H1 (cell line): ENCODE data around the gene CAMK2B. TPM values are rescaled to one million over a fixed set of nuclear protein-coding genes. Genes with fewer than 3 reads are reported as not detected.

Source experiments
- CTCF ChIA-PET: fragments of 300-600 bp; sonication (Branson Sonifier 250); formaldehyde crosslinking; loops from one replicate; lab custom pipeline; 2021; ENCODE audit not compliant: partially characterized antibody; lab: Charles Lee
- POLR2A ChIA-PET: fragments of 300-600 bp; sonication (Branson Sonifier 250); formaldehyde crosslinking; loops from one replicate; lab custom pipeline; 2021; ENCODE audit warnings: inconsistent platforms; ENCODE audit not compliant: partially characterized antibody; lab: Charles Lee
- DNase-seq, 2 experiments: peaks; one replicate each; pipeline versions ENCODE4 v3.0.0 to v3.0.0-alpha.2; 2010 to 2022; ENCODE audit warnings: low spot score in 2 of 2, low read depth in 1 of 2, mixed read lengths in 1 of 2
- FAIRE-seq: peaks from 2 replicates; lab custom pipeline; 2011; peaks lifted over from hg19 to GRCh38; lab: Jason Lieb, UNC
- H2AFZ ChIP-seq: 2 replicates; pipeline ENCODE4 v1.8.1; 2012; ENCODE audit warnings: low read length, inconsistent platforms
- H2AK5ac ChIP-seq: 2 replicates; pipeline ENCODE4 v1.6.1; 2013; ENCODE audit warnings: low read depth, low read length
- H2BK120ac ChIP-seq: replicated peaks from 2 replicates; pipeline ENCODE3; 2013; ENCODE audit warnings: low read depth, low read length, inconsistent platforms
- H2BK12ac ChIP-seq: 2 replicates; pipeline ENCODE4 v1.6.1; 2013; ENCODE audit warnings: low read depth, low read length
- H2BK15ac ChIP-seq: 2 replicates; pipeline ENCODE4 v1.6.1; 2013; ENCODE audit warnings: low read length
- H2BK20ac ChIP-seq: 2 replicates; pipeline ENCODE4 v1.6.1; 2013; ENCODE audit warnings: low read length
- H2BK5ac ChIP-seq: 2 replicates; pipeline ENCODE4 v1.6.1; 2013; ENCODE audit warnings: low read depth, low read length
- H3K14ac ChIP-seq: 2 replicates; pipeline ENCODE4 v1.6.1; 2013; ENCODE audit warnings: inconsistent platforms; ENCODE audit not compliant: insufficient read length
- H3K18ac ChIP-seq: 2 replicates; pipeline ENCODE4 v1.6.1; 2013; ENCODE audit warnings: low read length; ENCODE audit errors: extremely low read depth
- H3K23ac ChIP-seq: 2 replicates; pipeline ENCODE4 v1.6.1; 2013; ENCODE audit warnings: inconsistent platforms; ENCODE audit not compliant: insufficient read length
- H3K23me2 ChIP-seq: 2 replicates; pipeline ENCODE4 v1.6.1; 2013; ENCODE audit warnings: low read depth, low read length
- H3K27ac ChIP-seq: 2 replicates; pipeline ENCODE4 v1.6.1; 2011; ENCODE audit warnings: low read depth, low read length, inconsistent platforms
- H3K27me3 ChIP-seq, 4 experiments: replicated peaks in 1 of 4; 1 replicate in 1 of 4; 2 replicates in 3 of 4; pipeline versions ENCODE4 v1.6.1 to v1.8.1; 2011 to 2013; ENCODE audit warnings: low read length in 3 of 4, mild to moderate bottlenecking in 3 of 4, inconsistent platforms in 2 of 4, mixed read lengths in 2 of 4, moderate library complexity in 1 of 4; ENCODE audit not compliant: control insufficient read depth in 3 of 4, insufficient read depth in 3 of 4; ENCODE audit errors: extremely low read depth in 1 of 4
- H3K36me3 ChIP-seq, 4 experiments: 2 replicates each; pipeline versions ENCODE4 v1.6.1 to v1.8.1; 2011 to 2013; ENCODE audit warnings: mild to moderate bottlenecking in 4 of 4, low read length in 3 of 4, moderate library complexity in 2 of 4, control low read depth in 1 of 4, inconsistent platforms in 1 of 4; ENCODE audit not compliant: insufficient read depth in 4 of 4, control insufficient read depth in 2 of 4
- H3K4ac ChIP-seq: replicated peaks from 2 replicates; pipeline ENCODE3; 2013; ENCODE audit warnings: low read length, low read depth, mixed read lengths, inconsistent platforms; ENCODE audit not compliant: insufficient read length
- H3K4me1 ChIP-seq, 4 experiments: replicated peaks in 1 of 4; 1 replicate in 1 of 4; 2 replicates in 3 of 4; pipeline versions ENCODE4 v1.6.1 to v1.8.1; 2011 to 2013; ENCODE audit warnings: low read length in 3 of 4, inconsistent platforms in 2 of 4, mixed read lengths in 1 of 4; ENCODE audit not compliant: insufficient read depth in 4 of 4, control insufficient read depth in 3 of 4
- H3K4me2 ChIP-seq, 2 experiments: 2 replicates each; pipeline versions ENCODE4 v1.6.1 to v1.8.1; 2011 to 2013; ENCODE audit warnings: low read depth in 2 of 2, low read length in 2 of 2, control low read depth in 1 of 2, inconsistent platforms in 1 of 2, mild to moderate bottlenecking in 1 of 2; ENCODE audit not compliant: insufficient read depth in 1 of 2
- H3K4me3 ChIP-seq, 4 experiments: fragments of 200-600, 300-600 bp in 1 of 4; sonication (generic), shearing (Covaris generic), sonication (Bioruptor Twin) in 1 of 4; 2 replicates each; pipeline versions ENCODE4 v1.5.1 to v1.8.1; 2011 to 2016; ENCODE audit warnings: low read length in 4 of 4, low read depth in 3 of 4, control low read depth in 2 of 4, inconsistent platforms in 2 of 4, mild to moderate bottlenecking in 2 of 4, mixed read lengths in 1 of 4, moderate library complexity in 1 of 4; ENCODE audit not compliant: insufficient read depth in 2 of 4; ENCODE audit errors: extremely low read depth in 1 of 4
- H3K56ac ChIP-seq: replicated peaks from 2 replicates; pipeline ENCODE3; 2013; ENCODE audit warnings: low read depth, mild to moderate bottlenecking, mixed read lengths, low read length, inconsistent platforms; ENCODE audit not compliant: insufficient read length
- H3K79me1 ChIP-seq: 2 replicates; pipeline ENCODE4 v1.6.1; 2013; ENCODE audit warnings: low read depth, low read length, control low read depth
- H3K79me2 ChIP-seq, 2 experiments: 2 replicates each; pipeline versions ENCODE4 v1.6.1 to v1.8.1; 2012 to 2013; ENCODE audit warnings: low read length in 2 of 2, mild to moderate bottlenecking in 2 of 2, inconsistent platforms in 1 of 2; ENCODE audit not compliant: insufficient read depth in 2 of 2, control insufficient read depth in 1 of 2
- H3K9ac ChIP-seq, 4 experiments: replicated peaks in 1 of 4; 1 replicate in 1 of 4; 2 replicates in 3 of 4; pipeline versions ENCODE4 v1.6.1 to v1.8.1; 2011 to 2013; ENCODE audit warnings: low read depth in 3 of 4, low read length in 3 of 4, control low read depth in 2 of 4, mild to moderate bottlenecking in 2 of 4, moderate library complexity in 2 of 4, inconsistent platforms in 1 of 4; ENCODE audit errors: extremely low read depth in 1 of 4
- H3K9me3 ChIP-seq, 2 experiments: 2 replicates each; pipeline versions ENCODE4 v1.6.1 to v1.8.1; 2012 to 2013; ENCODE audit warnings: mild to moderate bottlenecking in 2 of 2, moderate library complexity in 2 of 2, control low read depth in 1 of 2, inconsistent platforms in 1 of 2, low read depth in 1 of 2, low read length in 1 of 2, mixed read lengths in 1 of 2; ENCODE audit not compliant: insufficient read depth in 2 of 2
- H4K20me1 ChIP-seq, 2 experiments: replicated peaks in 1 of 2; 2 replicates each; pipeline versions ENCODE3 to v1.8.1; 2011 to 2013; ENCODE audit warnings: inconsistent platforms in 2 of 2, low read length in 2 of 2, mild to moderate bottlenecking in 1 of 2; ENCODE audit not compliant: insufficient read depth in 2 of 2, control insufficient read depth in 1 of 2
- H4K5ac ChIP-seq: 2 replicates; pipeline ENCODE4 v1.6.1; 2013; ENCODE audit warnings: low read length, low read depth, mixed read lengths, inconsistent platforms; ENCODE audit not compliant: insufficient read length
- H4K8ac ChIP-seq: 2 replicates; pipeline ENCODE4 v1.8.0; 2013; ENCODE audit warnings: mild to moderate bottlenecking, moderate library complexity, low read length, inconsistent platforms; ENCODE audit not compliant: insufficient read depth; ENCODE audit errors: extremely low read depth
- H4K91ac ChIP-seq: replicated peaks from 2 replicates; pipeline ENCODE3; 2013; ENCODE audit warnings: low read length, mixed read lengths, inconsistent platforms; ENCODE audit not compliant: insufficient read length
- KDM1A ChIP-seq: fragments of 200-600, 300-600 bp; sonication (generic); IDR thresholded peaks from 2 replicates; pipeline ENCODE4 v1.7.1; 2016; ENCODE audit warnings: mild to moderate bottlenecking, low read length, borderline replicate concordance
- MAX ChIP-seq: IDR thresholded peaks from 2 replicates; pipeline ENCODE4 v1.6.1; 2012; ENCODE audit warnings: inconsistent platforms
- POU5F1 ChIP-seq: IDR thresholded peaks from 2 replicates; pipeline ENCODE4 v1.6.1; 2011; ENCODE audit warnings: low read depth, mild to moderate bottlenecking, low read length, moderate library complexity
- SRF ChIP-seq: IDR thresholded peaks from 2 replicates; pipeline ENCODE4 v1.6.1; 2011; ENCODE audit warnings: mild to moderate bottlenecking, low read depth, low read length, moderate library complexity
- TAF1 ChIP-seq: IDR thresholded peaks from 2 replicates; pipeline ENCODE4 v1.6.1; 2011; ENCODE audit warnings: mild to moderate bottlenecking, low read depth, low read length
- WGBS, 2 experiments: shearing (Covaris generic) in 1 of 2; methylation state at CpG; one replicate each; pipeline versions ENCODE4 v1.1.6 to v1.1.7; 2013 to 2015; ENCODE audit warnings: low lambda C conversion rate in 2 of 2, mixed read lengths in 2 of 2, inconsistent platforms in 1 of 2, low coverage in 1 of 2, missing lambda C conversion rate in 1 of 2; ENCODE audit not compliant: insufficient replicate concordance in 2 of 2, insufficient coverage in 1 of 2, insufficient read length in 1 of 2; ENCODE audit errors: extremely low coverage in 1 of 2, missing lambda C conversion rate in 1 of 2; 5-methylcytosine and 5-hydroxymethylcytosine counted together
- polyA plus RNA-seq, 7 experiments: library from polyadenylated mRNA; depleted of rRNA in 3 of 7; stranded (reverse) in 5 of 7; unstranded in 2 of 7; fragments of >200 nt in 5 of 7; fragments of 200-250 nt in 2 of 7; gene quantifications; 1 replicate in 5 of 7; 2 replicates in 1 of 7; 4 replicates in 1 of 7; pipeline versions ENCODE4 v1.2.1 to v1.2.3, GENCODE V29; 2011 to 2013; ENCODE audit warnings: missing spikeins in 2 of 7, mixed read lengths in 2 of 7
- total RNA-seq: library from RNA; stranded (reverse); fragmentation: NEBNext Ultra II Directional; extraction: Animal tissue kit (Norgen Biotek cat#: 25700); gene quantifications from 2 replicates; pipeline ENCODE4 v1.2.1, GENCODE V29; 2021

CAMK2B gene
- total and polyA plus RNA-seq, 2 of the 8 experiments (the other 6 are each of a cell fraction or from before 2014, with no cell fraction given) = 0.05 to 0.15 TPM

GRCh38 chr7:44228571-44229350, 96.6 kb downstream of the CAMK2B start:
- Histone ChIP-seq H2AFZ (no peak overlapping the region), H4K8ac (peak overlapping the region; percentile 85; the same call in 1 of the 2 replicates), H2BK120ac (no peak overlapping the region), H3K23ac (no peak overlapping the region), H3K4me2 (no peak overlapping the region), H3K9ac (no peak overlapping the region), H3K4me3 (no peak overlapping the region), H4K91ac (no peak overlapping the region), H3K14ac (no peak overlapping the region), H3K9me3 (no peaks in the 10 kb centered on the region), H3K36me3 (no peaks in the 10 kb centered on the region), H4K20me1 (no peaks in the 10 kb centered on the region), H2BK20ac (no peak overlapping the region), H3K27me3 (no peaks in the 10 kb centered on the region), H3K56ac (no peak overlapping the region), H3K18ac (no peak overlapping the region), H3K27ac (no peak overlapping the region), H3K79me2 (no peaks in the 10 kb centered on the region), H3K4me1 (peaks cover 0 to 9% (median 0%) of the 10 kb centered on the region in 4 experiments; a peak in 2 of 7 replicates), H4K5ac (no peak overlapping the region), H2BK12ac (no peak overlapping the region), H2BK15ac (no peak overlapping the region), H2AK5ac (no peak overlapping the region), H2BK5ac (no peak overlapping the region), H3K4ac (no peak overlapping the region), H3K79me1 (no peaks in the 10 kb centered on the region), H3K23me2 (no peaks in the 10 kb centered on the region; the same call in 1 of the 2 replicates)
- ChIA-PET POLR2A (no interaction called here), CTCF (interaction anchor here (0.6 to 1.8 kb wide), 6 partner anchors 8 to 119 kb away, joined by 3 to 8 read pairs (median 4); no protein-coding TSS in a partner anchor)
- FAIRE-seq (no peak), DNase-seq (no peak)
- WGBS, 2 experiments = 90% methylated on average over 24 of the region's 29 CpGs; no CpG with 5 or more reads in 1 of the 2 experiments
- TF ChIP-seq KDM1A = no peak
- TF ChIP-seq SRF = no peak
- no peak for TF ChIP-seq MAX
- no peak for TF ChIP-seq POU5F1
- no peak for TF ChIP-seq TAF1
